ENCODE measurements around the gene MAP3K13.
"Not testable (repeated sequence)": the region's sequence is repeated elsewhere in the genome, so short reads cannot be mapped to it uniquely, and the experiment has no call there.

The MAP3K13 gene

GRCh38 chr3:185470323-185470722, 107.4 kb downstream of the MAP3K13 start:
- Mint-ChIP-seq H3K36me3 (peaks cover 18 to 42% of the 10 kb centered on the region in 2 donors), H3K4me1 (peaks cover 4 to 5% of the 10 kb centered on the region in 2 donors), H3K4me3 (no peak overlapping the region)

GRCh38 chr3:185473290-185473815, 110.4 kb downstream of the MAP3K13 start:
- no peak overlapping the region for H3K27ac Mint-ChIP-seq
- DNase-seq = no peak
- H3K9me3 Mint-ChIP-seq = no peaks in the 10 kb centered on the region
- no peaks in the 10 kb centered on the region for H3K27me3 Mint-ChIP-seq
- no peak overlapping the region for H3K4me3 Mint-ChIP-seq
- peaks cover 24 to 45% of the 10 kb centered on the region in 2 donors for H3K36me3 Mint-ChIP-seq
- H3K4me1 Mint-ChIP-seq = no peaks in the 10 kb centered on the region
- no peak for ATAC-seq (replicated peaks)

More at GRCh38 chr3:185470323-185470722, 107.4 kb downstream of the MAP3K13 start:
- ATAC-seq (replicated peaks) (no peak), DNase-seq (no peak)
- no peak overlapping the region for H3K27ac Mint-ChIP-seq
- H3K27me3 Mint-ChIP-seq = no peaks in the 10 kb centered on the region
- no peaks in the 10 kb centered on the region for H3K9me3 Mint-ChIP-seq

- H3K27me3 Mint-ChIP-seq; H3K4me1 Mint-ChIP-seq; DNase-seq; H3K27ac Mint-ChIP-seq; H3K9me3 Mint-ChIP-seq; H3K4me3 Mint-ChIP-seq; ATAC-seq (replicated peaks): not testable (repeated sequence)
- H3K36me3 Mint-ChIP-seq = peaks cover 32 to 58% of the 10 kb centered on the region in 2 donors
These were observed 112.0 kb downstream of the MAP3K13 start for GRCh38 chr3:185474922-185475321.

- DNase-seq = no peak
- H3K27me3 Mint-ChIP-seq = no peaks in the 10 kb centered on the region
- no peaks in the 10 kb centered on the region for H3K4me1 Mint-ChIP-seq
- H3K4me3 Mint-ChIP-seq = no peak overlapping the region
- H3K9me3 Mint-ChIP-seq = peaks cover 5% of the 10 kb centered on the region in 2 donors
- no peak for ATAC-seq (replicated peaks)
- H3K27ac Mint-ChIP-seq = no peak overlapping the region
- H3K36me3 Mint-ChIP-seq = peaks cover 46 to 72% of the 10 kb centered on the region in 2 donors
These were observed 114.4 kb downstream of the MAP3K13 start for GRCh38 chr3:185477316-185477715.

- H3K9me3 Mint-ChIP-seq = peaks cover 5 to 6% of the 10 kb centered on the region in 2 donors
- peaks cover 43 to 65% of the 10 kb centered on the region in 2 donors for H3K36me3 Mint-ChIP-seq
- DNase-seq (no peak), ATAC-seq (replicated peaks) (no peak)
- no peak overlapping the region for H3K4me3 Mint-ChIP-seq
- no peaks in the 10 kb centered on the region for H3K27me3 Mint-ChIP-seq
- H3K27ac Mint-ChIP-seq = no peak overlapping the region
- H3K4me1 Mint-ChIP-seq = peaks cover 0 to 3% of the 10 kb centered on the region in 2 donors
These were observed 116.5 kb downstream of the MAP3K13 start for GRCh38 chr3:185479373-185479945.

- DNase-seq (no peak), ATAC-seq (replicated peaks) (no peak)
- H3K9me3 Mint-ChIP-seq = peaks cover 5 to 6% of the 10 kb centered on the region in 2 donors
- no peak overlapping the region for H3K4me3 Mint-ChIP-seq
- H3K27ac Mint-ChIP-seq = no peak overlapping the region
- H3K36me3 Mint-ChIP-seq = peaks cover 48 to 66% of the 10 kb centered on the region in 2 donors
- H3K27me3 Mint-ChIP-seq = no peaks in the 10 kb centered on the region
- H3K4me1 Mint-ChIP-seq = peaks cover 0 to 3% of the 10 kb centered on the region in 2 donors
These were observed 121.4 kb downstream of the MAP3K13 start for GRCh38 chr3:185484296-185484695.

GRCh38 chr3:185486394-185486793, 123.5 kb downstream of the MAP3K13 start:
- DNase-seq (no peak), ATAC-seq (replicated peaks) (no peak)
- Mint-ChIP-seq H3K4me1 (peaks cover 0 to 3% of the 10 kb centered on the region in 2 donors), H3K27ac (no peak overlapping the region), H3K36me3 (peaks cover 37 to 63% of the 10 kb centered on the region in 2 donors), H3K4me3 (no peak overlapping the region), H3K27me3 (no peaks in the 10 kb centered on the region), H3K9me3 (peaks cover 0 to 1% of the 10 kb centered on the region in 2 donors)

GRCh38 chr3:185488465-185488864, 125.5 kb downstream of the MAP3K13 start:
- H3K4me3 Mint-ChIP-seq = no peak overlapping the region
- no peaks in the 10 kb centered on the region for H3K27me3 Mint-ChIP-seq
- no peaks in the 10 kb centered on the region for H3K9me3 Mint-ChIP-seq
- ATAC-seq (replicated peaks) (no peak), DNase-seq (no peak)
- H3K27ac Mint-ChIP-seq = no peak overlapping the region
- no peaks in the 10 kb centered on the region for H3K4me1 Mint-ChIP-seq
- peaks cover 28 to 54% of the 10 kb centered on the region in 2 donors for H3K36me3 Mint-ChIP-seq

- Mint-ChIP-seq H3K4me3 (no peak overlapping the region), H3K9me3 (no peaks in the 10 kb centered on the region), H3K36me3 (peaks cover 37 to 63% of the 10 kb centered on the region in 2 donors), H3K27me3 (no peaks in the 10 kb centered on the region), H3K4me1 (peaks cover 0 to 2% of the 10 kb centered on the region in 2 donors), H3K27ac (no peak overlapping the region)
- no peak for DNase-seq
- ATAC-seq (replicated peaks) = no peak
These were observed 126.5 kb downstream of the MAP3K13 start for GRCh38 chr3:185489462-185489861.

- Mint-ChIP-seq H3K27me3 (no peaks in the 10 kb centered on the region), H3K4me1 (peaks cover 0 to 5% of the 10 kb centered on the region in 2 donors), H3K27ac (no peak overlapping the region), H3K36me3 (peaks cover 41 to 66% of the 10 kb centered on the region in 2 donors), H3K4me3 (no peak overlapping the region), H3K9me3 (no peaks in the 10 kb centered on the region)
- ATAC-seq (replicated peaks) (no peak), DNase-seq (no peak)
These were observed 127.3 kb downstream of the MAP3K13 start for GRCh38 chr3:185490241-185490640.

- DNase-seq (peak; percentile 87), ATAC-seq (replicated peaks) (peak; percentile 97 to 99)
- Mint-ChIP-seq H3K4me1 (peaks cover 8 to 9% of the 10 kb centered on the region in 2 donors), H3K27me3 (peaks cover 0 to 11% of the 10 kb centered on the region in 2 donors), H3K4me3 (peak within 1 kb of the TSS; percentile 93 to 95), H3K36me3 (peaks cover 20 to 25% of the 10 kb centered on the region in 2 donors), H3K27ac (peak within 1 kb of the TSS; percentile 96), H3K9me3 (no peaks in the 10 kb centered on the region)
These were observed 135.8 kb downstream of the MAP3K13 start, which contains the start of gene TMEM41A for GRCh38 chr3:185498503-185499396. TSS of gene TMEM41A (minus strand) at chr3:185499035. CDS start at chr3:185498961, 74 bp downstream.

GRCh38 chr3:185502987-185503386, 140.1 kb downstream of the MAP3K13 start:
- no peaks in the 10 kb centered on the region for H3K4me1 Mint-ChIP-seq
- DNase-seq (no peak), ATAC-seq (replicated peaks) (no peak)
- no peak overlapping the region for H3K4me3 Mint-ChIP-seq
- H3K27me3 Mint-ChIP-seq = peaks cover 10 to 20% of the 10 kb centered on the region in 2 donors
- peaks cover 0 to 3% of the 10 kb centered on the region in 2 donors for H3K36me3 Mint-ChIP-seq
- no peak overlapping the region for H3K27ac Mint-ChIP-seq
- peaks cover 0 to 5% of the 10 kb centered on the region in 2 donors for H3K9me3 Mint-ChIP-seq

GRCh38 chr3:185503521-185503920, 140.6 kb downstream of the MAP3K13 start:
- no peak overlapping the region for H3K4me3 Mint-ChIP-seq
- H3K4me1 Mint-ChIP-seq = no peaks in the 10 kb centered on the region
- no peaks in the 10 kb centered on the region for H3K36me3 Mint-ChIP-seq
- no peak overlapping the region for H3K27ac Mint-ChIP-seq
- peaks cover 11 to 20% of the 10 kb centered on the region in 2 donors for H3K27me3 Mint-ChIP-seq
- H3K9me3 Mint-ChIP-seq = peaks cover 0 to 5% of the 10 kb centered on the region in 2 donors
- DNase-seq (no peak), ATAC-seq (replicated peaks) (no peak)

- Mint-ChIP-seq H3K27ac (no peak overlapping the region), H3K9me3 (peaks cover 0 to 5% of the 10 kb centered on the region in 2 donors), H3K36me3 (no peaks in the 10 kb centered on the region), H3K4me3 (no peak overlapping the region), H3K27me3 (peaks cover 11 to 20% of the 10 kb centered on the region in 2 donors), H3K4me1 (no peaks in the 10 kb centered on the region)
- no peak for ATAC-seq (replicated peaks)
- DNase-seq = no peak
These were observed 141.7 kb downstream of the MAP3K13 start for GRCh38 chr3:185504636-185505035.
